SK-N-SH (cell line): ENCODE results near the gene OR2G3. TPM values are rescaled to one million over a fixed set of nuclear protein-coding genes. Genes with fewer than 3 reads are reported as not detected.

Source experiments
- CTCF ChIA-PET: fragments of 300-600, 350-600 bp; formaldehyde crosslinking; extraction: SDS; loops from one replicate; lab custom pipeline; 2021; lab: Yijun Ruan, JAX
- POLR2A ChIA-PET: fragments of 350-600 bp; sonication (Branson Sonifier 250); formaldehyde crosslinking; extraction: SDS; loops from one replicate; lab custom pipeline; 2020; ENCODE audit warnings: antibody characterized with exemption, inconsistent platforms; lab: Yijun Ruan, JAX
- DNase-seq: peaks from one replicate; pipeline ENCODE4 v3.0.0; 2012
- H2AFZ ChIP-seq: fragments of 200-600 bp; sonication (generic); 2 replicates; pipeline ENCODE4 v1.8.1; 2016; ENCODE audit warnings: antibody characterized with exemption, mild to moderate bottlenecking, low read depth
- H3F3A ChIP-seq: fragments of 200-600 bp; sonication (generic); replicated peaks from 2 replicates; pipeline ENCODE3; 2016; ENCODE audit warnings: antibody characterized with exemption, mild to moderate bottlenecking; ENCODE audit not compliant: insufficient read depth
- H3K27ac ChIP-seq, 2 experiments: fragments of 200-500 bp in 1 of 2; fragments of 200-600 bp in 1 of 2; sonication (Bioruptor generic) in 1 of 2; sonication (generic), shearing (Covaris generic) in 1 of 2; 2 replicates each; pipeline versions ENCODE4 v1.5.1 to v1.6.1; 2014 to 2016; ENCODE audit warnings: low read depth in 2 of 2, inconsistent platforms in 1 of 2, low read length in 1 of 2, mild to moderate bottlenecking in 1 of 2, mixed read lengths in 1 of 2
- H3K27me3 ChIP-seq: fragments of 200-600 bp; sonication (generic), shearing (Covaris generic); 2 replicates; pipeline ENCODE4 v1.6.1; 2016; ENCODE audit warnings: mixed run types; ENCODE audit not compliant: insufficient read depth
- H3K36me3 ChIP-seq, 2 experiments: fragments of 200-500 bp in 1 of 2; fragments of 200-600 bp in 1 of 2; sonication (Bioruptor generic) in 1 of 2; sonication (generic) in 1 of 2; replicated peaks in 1 of 2; 2 replicates each; pipeline versions ENCODE3 to v1.5.1; 2014 to 2016; ENCODE audit warnings: low read length in 1 of 2, mild to moderate bottlenecking in 1 of 2; ENCODE audit not compliant: insufficient read depth in 2 of 2, control insufficient read depth in 1 of 2
- H3K4me1 ChIP-seq, 2 experiments: fragments of 200-500 bp in 1 of 2; fragments of 200-600 bp in 1 of 2; sonication (Bioruptor generic) in 1 of 2; sonication (generic), shearing (Covaris generic) in 1 of 2; 2 replicates each; pipeline versions ENCODE4 v1.5.1 to v1.6.1; 2014 to 2016; ENCODE audit warnings: low read depth in 1 of 2, low read length in 1 of 2, mixed run types in 1 of 2; ENCODE audit not compliant: insufficient read depth in 2 of 2, control insufficient read depth in 1 of 2
- H3K4me2 ChIP-seq: fragments of 200-600 bp; sonication (generic), shearing (Covaris generic); 2 replicates; pipeline ENCODE4 v1.6.1; 2017; ENCODE audit warnings: mixed run types
- H3K4me3 ChIP-seq, 2 experiments: fragments of 200-500 bp in 1 of 2; fragments of 200-600 bp in 1 of 2; sonication (Bioruptor generic) in 1 of 2; sonication (generic), shearing (Covaris generic) in 1 of 2; 2 replicates each; pipeline versions ENCODE4 v1.5.1 to v1.8.1; 2014 to 2016; ENCODE audit warnings: low read depth in 2 of 2, inconsistent platforms in 1 of 2, low read length in 1 of 2, mild to moderate bottlenecking in 1 of 2, mixed read lengths in 1 of 2, moderate library complexity in 1 of 2
- H3K79me2 ChIP-seq: fragments of 200-600 bp; sonication (generic); 2 replicates; pipeline ENCODE4 v1.8.1; 2017; ENCODE audit warnings: mild to moderate bottlenecking; ENCODE audit not compliant: insufficient read depth
- H3K9ac ChIP-seq: fragments of 200-600 bp; sonication (generic); 2 replicates; pipeline ENCODE4 v1.6.1; 2017; ENCODE audit warnings: mixed run types
- H3K9me2 ChIP-seq: fragments of 200-600 bp; sonication (generic); 2 replicates; pipeline ENCODE4 v1.6.1; 2017; ENCODE audit warnings: mixed run types
- H3K9me3 ChIP-seq: fragments of 200-600 bp; sonication (generic); 2 replicates; pipeline ENCODE4 v1.6.1; 2017; ENCODE audit warnings: mixed run types, mild to moderate bottlenecking, moderate library complexity
- H4K20me1 ChIP-seq: fragments of 200-600 bp; sonication (generic); 2 replicates; pipeline ENCODE4 v1.6.1; 2017; ENCODE audit warnings: mild to moderate bottlenecking, mixed run types; ENCODE audit not compliant: insufficient read depth
- CTCF ChIP-seq: fragments of 200-600 bp; sonication (generic); IDR thresholded peaks from 2 replicates; pipeline ENCODE4 v1.6.1; 2017; ENCODE audit warnings: antibody characterized with exemption, mild to moderate bottlenecking, moderate library complexity
- EP300 ChIP-seq, 2 experiments: IDR thresholded peaks; 2 replicates each; pipeline versions ENCODE4 v1.4.0 to v1.6.1; 2012; ENCODE audit warnings: borderline replicate concordance in 1 of 2, low read depth in 1 of 2, low read length in 1 of 2
- FOSL2 ChIP-seq: IDR thresholded peaks from 2 replicates; pipeline ENCODE4 v1.4.0; 2012; ENCODE audit warnings: low read depth, mild to moderate bottlenecking, moderate library complexity, borderline replicate concordance
- FOXJ3 ChIP-seq: sonication (generic); formaldehyde crosslinking; IDR thresholded peaks from 2 replicates; pipeline ENCODE4 v1.5.1; 2020; ENCODE audit warnings: mild to moderate bottlenecking, missing genetic modification reagents
- GABPA ChIP-seq: IDR thresholded peaks from 2 replicates; pipeline ENCODE4 v1.4.0; 2012; ENCODE audit warnings: low read depth, mild to moderate bottlenecking
- IRF3 ChIP-seq: fragments of 150-350 bp; IDR thresholded peaks from 2 replicates; pipeline ENCODE4 v1.6.1; 2016; ENCODE audit warnings: mild to moderate bottlenecking, low read depth, low read length
- JUND ChIP-seq: IDR thresholded peaks from 2 replicates; pipeline ENCODE4 v1.4.0; 2012
- MAX ChIP-seq: IDR thresholded peaks from 2 replicates; pipeline ENCODE4 v1.4.0; 2012; ENCODE audit warnings: low read depth
- RXRA ChIP-seq: IDR thresholded peaks from 2 replicates; pipeline ENCODE4 v1.4.0; 2012; ENCODE audit warnings: low read depth, mild to moderate bottlenecking, borderline replicate concordance
- SMC3 ChIP-seq: IDR thresholded peaks from 2 replicates; pipeline ENCODE4 v1.6.1; 2012; ENCODE audit warnings: low read depth, low read length, improper control_type of control experiment
- TCF12 ChIP-seq: IDR thresholded peaks from 2 replicates; pipeline ENCODE4 v1.4.0; 2012
- USF1 ChIP-seq: IDR thresholded peaks from 2 replicates; pipeline ENCODE4 v1.4.0; 2012; ENCODE audit warnings: low read depth, borderline replicate concordance
- YY1 ChIP-seq: IDR thresholded peaks from 2 replicates; pipeline ENCODE4 v1.4.0; 2012; ENCODE audit warnings: low read depth, mild to moderate bottlenecking
- WGBS: methylation state at CpG from one replicate; pipeline ENCODE4 v1.1.6; 2017; ENCODE audit warnings: low lambda C conversion rate; 5-methylcytosine and 5-hydroxymethylcytosine counted together
- polyA plus RNA-seq, 3 experiments: library from polyadenylated mRNA; depleted of rRNA; stranded (reverse); fragments of >200 nt; gene quantifications; 2 replicates each; pipeline ENCODE4 v1.2.3, GENCODE V29; 2012

OR2G3 gene
- polyA plus RNA-seq, 1 of the 3 experiments (the other 2 are of a cell fraction) = not detected

- TF ChIP-seq EP300 (IDR thresholded peaks at IDR 0.05; ENCODE audit: borderline replicate concordance in 1 of 2, low read depth in 1 of 2, low read length in 1 of 2) (no peak), GABPA (no peak), USF1 (no peak), YY1 (no peak), JUND (no peak)
These were observed 8.0 kb downstream of the OR2G3 start (continued) for GRCh38 chr1:247613405-247613804.

GRCh38 chr1:247614625-247615024, 9.2 kb downstream of the OR2G3 start:
- no peaks in the 10 kb centered on the region for H3K27me3 ChIP-seq
- no peak overlapping the region for H3K4me2 ChIP-seq
- no peaks in the 10 kb centered on the region for H3K9me2 ChIP-seq
- H3K4me1 ChIP-seq = no peaks in the 10 kb centered on the region
- CTCF ChIA-PET = no interaction called here
- no peak overlapping the region for H3K9ac ChIP-seq
- TF ChIP-seq MAX = no peak
- TF ChIP-seq SMC3 = no peak
- no peak for TF ChIP-seq CTCF
- no peak for TF ChIP-seq YY1
- TF ChIP-seq FOSL2 = no peak
- TF ChIP-seq IRF3 = no peak
- no peak for TF ChIP-seq RXRA
- no peak for TF ChIP-seq EP300 (IDR thresholded peaks at IDR 0.05; ENCODE audit: borderline replicate concordance in 1 of 2, low read depth in 1 of 2, low read length in 1 of 2)
- TF ChIP-seq TCF12 = no peak
- TF ChIP-seq FOXJ3 = no peak
- TF ChIP-seq, all 33 proteins: peak for 0
- Histone ChIP-seq H3K4me3 (no peak overlapping the region), H2AFZ (no peak overlapping the region), H3K36me3 (no peaks in the 10 kb centered on the region), H3K79me2 (no peaks in the 10 kb centered on the region), H3K9me3 (no peaks in the 10 kb centered on the region), H3K27ac (no peak overlapping the region), H4K20me1 (no peaks in the 10 kb centered on the region), H3F3A (no peaks in the 10 kb centered on the region)
- POLR2A ChIA-PET = no interaction called here
- 0% methylated on average over 5 of the region's 5 CpGs for WGBS
- no peak for DNase-seq
